K562 (cell line): Measurements from ENCODE around the gene SH3RF1. TPM values are rescaled to one million over a fixed set of nuclear protein-coding genes. Genes with fewer than 3 reads are reported as not detected.

ENCODE experiments used
- ATAC-seq: fragments of 200-7000 bp; cut with Tn5 transposase; 3 replicates; pipeline ENCODE4 v1.9.1; 2020; ENCODE audit warnings: moderate library complexity
- BruUV-seq: library from RNA; stranded (reverse); fragments of 400-500 nt; replicated peaks from 2 replicates; lab custom pipeline; 2021; lab: Mats Ljungman, UMichigan
- CTCF ChIA-PET: fragments of 300-600 bp; formaldehyde crosslinking; extraction: SDS; loops from one replicate; lab custom pipeline; 2021; ENCODE audit warnings: low intra/inter-chr PET ratio; lab: Yijun Ruan, JAX
- POLR2A ChIA-PET: fragments of 300-600, 350-650 bp; sonication (Branson Sonifier 250); formaldehyde crosslinking; extraction: SDS; loops from one replicate; lab custom pipeline; 2021; ENCODE audit warnings: antibody characterized with exemption, inconsistent platforms; lab: Yijun Ruan, JAX
- DNase-seq, 4 experiments: peaks; one replicate each; pipeline versions ENCODE4 v3.0.0 to v3.0.0-alpha.2; 2011 to 2018; ENCODE audit warnings: low spot score in 3 of 4, mixed read lengths in 3 of 4; ENCODE audit errors: extremely low read depth in 1 of 4
- FAIRE-seq: peaks from 2 replicates; lab custom pipeline; 2011; peaks lifted over from hg19 to GRCh38; lab: Jason Lieb, UNC
- H2AFZ ChIP-seq: 2 replicates; pipeline ENCODE4 v1.6.0; 2011; ENCODE audit warnings: low read depth, low read length, control low read depth, inconsistent platforms
- H3K27ac ChIP-seq: fragments of 200-600 bp; 3 replicates; pipeline ENCODE4 v1.8.0; 2011; ENCODE audit warnings: low read depth, mild to moderate bottlenecking, control low read depth, inconsistent platforms, low read length, moderate library complexity, mixed read lengths; ENCODE audit errors: extremely low read depth
- H3K27me3 ChIP-seq, 2 experiments: fragments of 300-600 bp in 1 of 2; 2 replicates in 1 of 2; 3 replicates in 1 of 2; pipeline versions ENCODE4 v1.6.0 to v1.8.0; 2011; ENCODE audit warnings: inconsistent platforms in 2 of 2, low read length in 2 of 2, mild to moderate bottlenecking in 1 of 2, mixed read lengths in 1 of 2, moderate library complexity in 1 of 2; ENCODE audit not compliant: control insufficient read depth in 2 of 2, insufficient read depth in 2 of 2
- H3K36me3 ChIP-seq: fragments of 300-600 bp; 3 replicates; pipeline ENCODE4 v1.8.0; 2011; ENCODE audit warnings: mild to moderate bottlenecking, low read length, inconsistent platforms; ENCODE audit not compliant: control insufficient read depth, insufficient read depth
- H3K4me1 ChIP-seq, 2 experiments: fragments of 200-600 bp in 1 of 2; replicated peaks in 1 of 2; 2 replicates in 1 of 2; 3 replicates in 1 of 2; pipeline versions ENCODE4 v1.5.1 to v1.8.0; 2011; ENCODE audit warnings: inconsistent platforms in 2 of 2, low read length in 2 of 2, mild to moderate bottlenecking in 1 of 2, mixed read lengths in 1 of 2, moderate library complexity in 1 of 2; ENCODE audit not compliant: control insufficient read depth in 2 of 2, insufficient read depth in 2 of 2
- H3K4me2 ChIP-seq: 2 replicates; pipeline ENCODE4 v1.6.1; 2011; ENCODE audit warnings: low read length, control low read depth, inconsistent platforms, mixed read lengths; ENCODE audit not compliant: insufficient read depth
- H3K4me3 ChIP-seq: fragments of 200-600 bp; sonication (generic), shearing (Covaris generic); 2 replicates; pipeline ENCODE4 v1.5.1; 2016; ENCODE audit warnings: control low read depth, inconsistent platforms
- H3K79me2 ChIP-seq: fragments of 200-600 bp; 3 replicates; pipeline ENCODE4 v1.8.0; 2011; ENCODE audit warnings: low read length, inconsistent platforms; ENCODE audit not compliant: control insufficient read depth, insufficient read depth
- H3K9ac ChIP-seq, 2 experiments: 2 replicates each; pipeline versions ENCODE4 v1.6.0 to v1.6.1; 2011; ENCODE audit warnings: low read depth in 2 of 2, low read length in 2 of 2, control low read depth in 1 of 2, inconsistent platforms in 1 of 2, mild to moderate bottlenecking in 1 of 2, mixed read lengths in 1 of 2; ENCODE audit not compliant: insufficient read depth in 1 of 2
- H3K9me1 ChIP-seq: one replicate; pipeline ENCODE4 v1.6.0; 2011; ENCODE audit warnings: inconsistent platforms, mild to moderate bottlenecking, low read length, moderate library complexity; ENCODE audit not compliant: control insufficient read depth, insufficient read depth
- H3K9me3 ChIP-seq: replicated peaks from 2 replicates; pipeline ENCODE4 v1.5.1; 2011; ENCODE audit warnings: low read depth, low read length, inconsistent platforms; ENCODE audit not compliant: control insufficient read depth, insufficient read depth
- H4K20me1 ChIP-seq: replicated peaks from 2 replicates; pipeline ENCODE4 v1.6.1; 2011; ENCODE audit warnings: low read length, inconsistent platforms, mixed read lengths; ENCODE audit not compliant: control insufficient read depth, insufficient read depth
- CHD2 ChIP-seq: IDR thresholded peaks from 2 replicates; pipeline ENCODE4 v1.6.1; 2011; ENCODE audit warnings: low read depth, low read length
- E2F3 ChIP-seq: fragments of 250-450 bp; sonication (Bioruptor Pico); IDR thresholded peaks from 2 replicates; pipeline ENCODE4 v1.4.0; 2020; ENCODE audit warnings: mild to moderate bottlenecking
- ELK3 ChIP-seq: fragments of 450-650 bp; formaldehyde crosslinking; IDR thresholded peaks from 2 replicates; pipeline ENCODE4 v1.4.0; 2020; ENCODE audit warnings: mild to moderate bottlenecking
- FOXM1 ChIP-seq, 2 experiments: fragments of 450-650 bp in 1 of 2; sonication (generic) in 1 of 2; formaldehyde crosslinking in 1 of 2; IDR thresholded peaks; 2 replicates each; pipeline versions ENCODE4 v1.6.1 to v1.9.0; 2017 to 2022; ENCODE audit warnings: low read depth in 2 of 2, mild to moderate bottlenecking in 2 of 2, missing genetic modification reagents in 1 of 2, moderate library complexity in 1 of 2
- ID3 ChIP-seq, 2 experiments: fragments of 250-450 bp in 1 of 2; fragments of 450-650 bp in 1 of 2; sonication (Bioruptor Pico) in 1 of 2; IDR thresholded peaks; 2 replicates each; pipeline versions ENCODE4 v1.6.1 to v1.8.0; 2016 to 2021; ENCODE audit warnings: mild to moderate bottlenecking in 2 of 2, moderate library complexity in 2 of 2, missing compliant biosample characterization in 1 of 2, missing genetic modification characterization in 1 of 2
- NBN ChIP-seq: fragments of 450-650 bp; IDR thresholded peaks from 2 replicates; pipeline ENCODE4 v1.6.1; 2016; ENCODE audit warnings: low read depth, mild to moderate bottlenecking
- NR4A1 ChIP-seq, 2 experiments: fragments of 250-450 bp in 1 of 2; fragments of 450-650 bp in 1 of 2; sonication (Bioruptor Pico) in 1 of 2; IDR thresholded peaks; 2 replicates each; pipeline versions ENCODE4 v1.4.0 to v1.6.1; 2016 to 2020; ENCODE audit warnings: mild to moderate bottlenecking in 2 of 2, missing compliant biosample characterization in 1 of 2, missing genetic modification characterization in 1 of 2, moderate library complexity in 1 of 2
- RBM22 ChIP-seq: fragments of 200-400 bp; formaldehyde crosslinking; IDR thresholded peaks from 2 replicates; pipeline ENCODE4 v1.6.1; 2018; ENCODE audit warnings: low read length, low read depth; ENCODE audit not compliant: poor library complexity, severe bottlenecking
- RBM25 ChIP-seq: fragments of 200-400 bp; formaldehyde crosslinking; IDR thresholded peaks from 2 replicates; pipeline ENCODE4 v1.6.1; 2018; ENCODE audit warnings: low read length, low read depth, moderate library complexity; ENCODE audit not compliant: severe bottlenecking
- TAL1 ChIP-seq: fragments of 450-650 bp; IDR thresholded peaks from 2 replicates; pipeline ENCODE4 v1.6.1; 2016; ENCODE audit warnings: mild to moderate bottlenecking
- ZBTB12 ChIP-seq: fragments of 250-450 bp; sonication (Bioruptor Pico); IDR thresholded peaks from 2 replicates; pipeline ENCODE4 v1.4.0; 2020
- ZNF143 ChIP-seq: sonication (generic); formaldehyde crosslinking; IDR thresholded peaks from 2 replicates; pipeline ENCODE4 v1.9.0; 2022; ENCODE audit warnings: mild to moderate bottlenecking, missing genetic modification reagents
- ZNF23 ChIP-seq: fragments of 250-450 bp; sonication (Bioruptor Pico); IDR thresholded peaks from 2 replicates; pipeline ENCODE4 v1.4.0; 2020; ENCODE audit warnings: mild to moderate bottlenecking
- ZNF232 ChIP-seq: sonication (generic); formaldehyde crosslinking; IDR thresholded peaks from 2 replicates; pipeline ENCODE4 v1.8.0; 2022; ENCODE audit warnings: mild to moderate bottlenecking, missing genetic modification reagents
- ZNF77 ChIP-seq: fragments of 250-450 bp; sonication (Bioruptor Pico); IDR thresholded peaks from 2 replicates; pipeline ENCODE4 v1.5.0; 2020
- WGBS: fragments of 100-300 bp; shearing (Covaris generic); methylation state at CpG from one replicate; pipeline ENCODE4 v1.1.6; 2016; ENCODE audit warnings: low coverage, mixed read lengths; ENCODE audit not compliant: insufficient coverage; ENCODE audit errors: missing lambda C conversion rate; 5-methylcytosine and 5-hydroxymethylcytosine counted together
- in situ Hi-C: fragments of 300-500 bp; cut with MboI; formaldehyde crosslinking; loops from 4 replicates; pipeline ENCODE4 v1.15.0; 2018; ENCODE audit warnings: inconsistent platforms, mixed read lengths
- intact Hi-C: fragments of 100-400 bp; cut with micrococcal nuclease; formaldehyde crosslinking; loops from 2 replicates; pipeline ENCODE4 v1.14.2; 2022
- polyA plus RNA-seq, 8 experiments: library from polyadenylated mRNA; depleted of rRNA in 4 of 8; stranded (reverse) in 5 of 8; unstranded in 3 of 8; fragments of >200 nt; fragmentation: Nextera tagmentation in 2 of 8; fragmentation: Illumina TruSeq in 1 of 8; extraction: Ambion mirVana in 2 of 8; extraction: Trizol in 1 of 8; gene quantifications; 2 replicates each; pipeline versions ENCODE4 v1.2.1 to v1.2.3, GENCODE V29; 2011 to 2014; ENCODE audit warnings: inconsistent platforms in 1 of 8, missing spikeins in 1 of 8
- total RNA-seq, 7 experiments: library from RNA; depleted of rRNA in 6 of 7; stranded (reverse); fragments of >200 nt in 6 of 7; fragmentation: Illumina TruSeq in 2 of 7; extraction: Trizol in 2 of 7; gene quantifications; 2 replicates each; pipeline versions ENCODE4 v1.2.1 to v1.2.3, GENCODE V29; 2011 to 2021; ENCODE audit warnings: low replicate concordance in 1 of 7

The SH3RF1 gene
- total and polyA plus RNA-seq, 9 of the 15 experiments (the other 6 are each of a cell fraction or from before 2014, with no cell fraction given), result 0.04 to 0.16 (median 0.11) TPM; not detected in 6

GRCh38 chr4:169098054-169098497 lies 172.7 kb downstream of the SH3RF1 start (continued):
- no peak for TF ChIP-seq FOXM1 (IDR thresholded peaks at IDR 0.05; ENCODE audit: low read depth)
- TF ChIP-seq FOXM1 (CRISPR knock-in tag; IDR thresholded peaks at IDR 0.05; ENCODE audit: low read depth), result no peak
- TF ChIP-seq ID3 (CRISPR knock-in tag; IDR thresholded peaks at IDR 0.05), result no peak
- TF ChIP-seq ID3 (tag; IDR thresholded peaks at IDR 0.05), result no peak
- no peak for TF ChIP-seq ZNF143
- no peak for TF ChIP-seq ZNF23 (CRISPR knock-in tag)
- no peak for TF ChIP-seq RBM25
- no peak for TF ChIP-seq NBN
- TF ChIP-seq TAL1, result no peak
- TF ChIP-seq RBM22, result no peak

- no peaks in the 10 kb centered on the region for H3K9me3 ChIP-seq
- no peak for ATAC-seq
- H3K27me3 ChIP-seq, result no peaks in the 10 kb centered on the region
- H2AFZ ChIP-seq, result no peak overlapping the region
- no peak overlapping the region for H3K4me3 ChIP-seq
- CTCF ChIA-PET, result no interaction called here
- DNase-seq, result no peak
- TF ChIP-seq ZBTB12 (CRISPR knock-in tag) (no peak), ELK3 (no peak), E2F3 (CRISPR knock-in tag) (no peak), ZNF232 (no peak), NR4A1 (CRISPR knock-in tag; IDR thresholded peaks at IDR 0.05) (no peak), NR4A1 (tag; IDR thresholded peaks at IDR 0.05) (no peak), ZNF77 (CRISPR knock-in tag) (no peak), CHD2 (no peak)
- no peaks in the 10 kb centered on the region for H4K20me1 ChIP-seq
- no peaks in the 10 kb centered on the region for H3K36me3 ChIP-seq
- H3K27ac ChIP-seq, result no peak overlapping the region
- FAIRE-seq, result no peak
- no TSS peak for BruUV-seq
- in situ Hi-C loops (no loop called here), intact Hi-C loops (no loop called here)
- POLR2A ChIA-PET, result no interaction called here
- H3K9ac ChIP-seq, result no peak overlapping the region
- WGBS, result 0% methylated on average over 4 of the region's 4 CpGs
- no peak overlapping the region for H3K4me2 ChIP-seq
- no peaks in the 10 kb centered on the region for H3K79me2 ChIP-seq
- no peaks in the 10 kb centered on the region for H3K9me1 ChIP-seq
- no peaks in the 10 kb centered on the region; a peak in 1 of 5 replicates for H3K4me1 ChIP-seq
Measured at GRCh38 chr4:169096221-169096620, 174.5 kb downstream of the SH3RF1 start.
